ENCODE measurements around the gene CBLB. TPM values are rescaled to one million over a fixed set of nuclear protein-coding genes. Genes with fewer than 3 reads are reported as not detected.

Gene CBLB
- total and polyA plus RNA-seq, 9 of the 15 experiments (the other 6 are each of a cell fraction or from before 2014, with no cell fraction given): 1.8 to 8.1 (median 5.3) TPM

DNA sequence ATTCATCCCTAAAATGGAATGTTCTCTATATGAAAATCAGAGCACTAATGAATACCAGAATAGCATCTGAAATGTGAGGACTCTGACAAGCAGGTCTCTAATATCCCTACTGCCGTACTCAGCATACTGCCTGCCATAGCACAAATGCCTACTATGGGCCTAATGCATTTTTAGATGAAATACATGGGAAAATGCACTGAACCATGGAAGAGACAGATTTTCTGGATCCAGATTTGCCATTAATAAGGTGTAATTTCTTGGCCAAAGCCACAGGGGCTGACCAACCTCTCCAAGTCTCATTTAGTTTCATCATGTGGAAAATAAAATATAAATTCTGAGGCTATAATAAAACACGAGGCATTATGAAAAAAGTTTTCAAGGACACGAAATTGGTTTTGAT, 123.8 kb downstream of the CBLB start (continued):
- no peak for TF ChIP-seq PRDM10 (IDR thresholded peaks at IDR 0.05; ENCODE audit: partially characterized antibody)
- TF ChIP-seq BCLAF1 (IDR thresholded peaks at IDR 0.05; ENCODE audit: borderline replicate concordance in 1 of 2, control insufficient read depth in 1 of 2, low read depth in 2 of 2, low read length in 1 of 2): no peak

GRCh38 chr3:105744202-105744601, 124.6 kb downstream of the CBLB start:
- Histone ChIP-seq H3K9me1 (ENCODE audit: control insufficient read depth, insufficient read depth, low read length) (no peaks in the 10 kb centered on the region), H3K79me2 (ENCODE audit: control insufficient read depth, insufficient read depth, low read length) (no peaks in the 10 kb centered on the region), H3K9me3 (replicated peaks; ENCODE audit: control insufficient read depth, insufficient read depth, low read depth, low read length) (no peaks in the 10 kb centered on the region), H3K27ac (ENCODE audit: extremely low read depth, low read depth, low read length) (no peak overlapping the region), H3K27me3 (ENCODE audit: control insufficient read depth in 2 of 2, insufficient read depth in 2 of 2, low read length in 2 of 2) (no peaks in the 10 kb centered on the region), H2AFZ (ENCODE audit: low read depth, low read length) (no peak overlapping the region), H3K9ac (ENCODE audit: insufficient read depth in 1 of 2, low read depth in 2 of 2, low read length in 2 of 2) (no peak overlapping the region), H4K20me1 (replicated peaks; ENCODE audit: control insufficient read depth, insufficient read depth, low read length) (no peaks in the 10 kb centered on the region), H3K4me1 (replicated peaks in 1 of 2; ENCODE audit: control insufficient read depth in 2 of 2, insufficient read depth in 2 of 2, low read length in 2 of 2) (no peaks in the 10 kb centered on the region), H3K4me2 (ENCODE audit: insufficient read depth, low read length) (no peak overlapping the region), H3K36me3 (ENCODE audit: control insufficient read depth, insufficient read depth, low read length) (no peaks in the 10 kb centered on the region), H3K4me3 (no peak overlapping the region)
- WGBS (ENCODE audit: insufficient coverage, low coverage, missing lambda C conversion rate): 67% methylated on average over 1 of the region's 1 CpG
- ChIA-PET POLR2A (no interaction called here), CTCF (ENCODE audit: low intra/inter-chr PET ratio) (no interaction called here)
- in situ Hi-C loops (cut with MboI) (no loop called here), intact Hi-C loops (cut with micrococcal nuclease) (no loop called here)
- no peak for DNase-seq (ENCODE audit: extremely low read depth in 1 of 4, low spot score in 3 of 4)
- ATAC-seq: no peak
- no TSS peak for BruUV-seq (replicated peaks)
- TF ChIP-seq NRF1 (conservative IDR thresholded peaks at IDR 0.05 in 1 of 2, IDR thresholded peaks at IDR 0.05 in 1 of 2) (no peak), HOXB6 (CRISPR knock-in tag; IDR thresholded peaks at IDR 0.05; ENCODE audit: borderline replicate concordance) (no peak), CSDE1 (IDR thresholded peaks at IDR 0.05) (no peak), CBX5 (IDR thresholded peaks at IDR 0.05; ENCODE audit: borderline replicate concordance, low read depth) (no peak), ARID1B (IDR thresholded peaks at IDR 0.05) (no peak), FIP1L1 (IDR thresholded peaks at IDR 0.05; ENCODE audit: low read depth, low read length, poor library complexity, severe bottlenecking) (no peak)
- no peak for FAIRE-seq

Measured in K562 (cell line).